IMR-90 (cell line): ENCODE data around the gene SLIT1.

ENCODE experiments used
- BHLHE40 ChIP-seq: fragments of 150-350 bp; IDR thresholded peaks from 2 replicates; pipeline ENCODE4 v1.6.1; 2016; ENCODE audit warnings: mild to moderate bottlenecking, low read depth, low read length
- MAFK ChIP-seq: IDR thresholded peaks from 2 replicates; pipeline ENCODE4 v1.6.1; 2012; ENCODE audit warnings: low read depth, low read length, improper control_type of control experiment
- POLR2A ChIP-seq: IDR thresholded peaks from 2 replicates; pipeline ENCODE4 v1.6.1; 2012; ENCODE audit warnings: mild to moderate bottlenecking, low read depth, low read length
- TF ChIP-seq, protein P1 (sequence below): conservative IDR thresholded peaks from 2 replicates; pipeline ENCODE4 v1.5.1; 2012; ENCODE audit warnings: mild to moderate bottlenecking, low read depth, low read length, improper control_type of control experiment
- TF ChIP-seq, protein P2 (sequence below): fragments of 150-350 bp; IDR thresholded peaks from 2 replicates; pipeline ENCODE4 v1.6.1; 2017; ENCODE audit warnings: mild to moderate bottlenecking, antibody characterized with exemption, low read length, low read depth

DNA sequence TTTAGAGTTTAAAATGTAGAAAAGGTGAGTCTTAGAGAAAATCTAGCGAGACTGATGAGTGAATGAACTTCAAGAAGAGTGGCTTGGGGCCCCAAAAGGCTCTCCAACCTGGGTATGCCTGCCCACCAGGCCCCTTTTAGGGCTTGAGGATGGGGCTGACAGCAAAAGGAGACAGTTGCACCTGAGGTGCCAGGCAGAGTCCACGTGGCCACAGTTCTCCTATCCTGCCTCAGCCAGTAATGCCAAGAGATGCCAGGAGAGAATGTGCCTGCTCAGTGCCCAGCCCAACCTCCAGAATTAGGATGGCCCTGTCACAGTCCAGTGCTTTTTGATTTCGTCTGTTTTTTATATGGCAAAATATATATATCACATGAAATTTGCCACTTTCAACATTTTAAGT is 156.5 kb downstream of the SLIT1 start:
- TF ChIP-seq, protein P1, sequence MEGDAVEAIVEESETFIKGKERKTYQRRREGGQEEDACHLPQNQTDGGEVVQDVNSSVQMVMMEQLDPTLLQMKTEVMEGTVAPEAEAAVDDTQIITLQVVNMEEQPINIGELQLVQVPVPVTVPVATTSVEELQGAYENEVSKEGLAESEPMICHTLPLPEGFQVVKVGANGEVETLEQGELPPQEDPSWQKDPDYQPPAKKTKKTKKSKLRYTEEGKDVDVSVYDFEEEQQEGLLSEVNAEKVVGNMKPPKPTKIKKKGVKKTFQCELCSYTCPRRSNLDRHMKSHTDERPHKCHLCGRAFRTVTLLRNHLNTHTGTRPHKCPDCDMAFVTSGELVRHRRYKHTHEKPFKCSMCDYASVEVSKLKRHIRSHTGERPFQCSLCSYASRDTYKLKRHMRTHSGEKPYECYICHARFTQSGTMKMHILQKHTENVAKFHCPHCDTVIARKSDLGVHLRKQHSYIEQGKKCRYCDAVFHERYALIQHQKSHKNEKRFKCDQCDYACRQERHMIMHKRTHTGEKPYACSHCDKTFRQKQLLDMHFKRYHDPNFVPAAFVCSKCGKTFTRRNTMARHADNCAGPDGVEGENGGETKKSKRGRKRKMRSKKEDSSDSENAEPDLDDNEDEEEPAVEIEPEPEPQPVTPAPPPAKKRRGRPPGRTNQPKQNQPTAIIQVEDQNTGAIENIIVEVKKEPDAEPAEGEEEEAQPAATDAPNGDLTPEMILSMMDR = no peak
- no peak for TF ChIP-seq MAFK
- TF ChIP-seq BHLHE40 = no peak
- no peak for TF ChIP-seq POLR2A
- TF ChIP-seq, protein P2, sequence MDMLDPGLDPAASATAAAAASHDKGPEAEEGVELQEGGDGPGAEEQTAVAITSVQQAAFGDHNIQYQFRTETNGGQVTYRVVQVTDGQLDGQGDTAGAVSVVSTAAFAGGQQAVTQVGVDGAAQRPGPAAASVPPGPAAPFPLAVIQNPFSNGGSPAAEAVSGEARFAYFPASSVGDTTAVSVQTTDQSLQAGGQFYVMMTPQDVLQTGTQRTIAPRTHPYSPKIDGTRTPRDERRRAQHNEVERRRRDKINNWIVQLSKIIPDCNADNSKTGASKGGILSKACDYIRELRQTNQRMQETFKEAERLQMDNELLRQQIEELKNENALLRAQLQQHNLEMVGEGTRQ = no peak
